HG02623 (cell line): ENCODE measurements around the gene AGTRAP.

Experiments
- ATAC-seq: cut with Tn5 transposase; IDR thresholded peaks from one replicate; pipeline ENCODE4 v1.9.1; 2021; ENCODE audit warnings: moderate library complexity; ENCODE audit not compliant: unreplicated experiment

The AGTRAP gene

DNA sequence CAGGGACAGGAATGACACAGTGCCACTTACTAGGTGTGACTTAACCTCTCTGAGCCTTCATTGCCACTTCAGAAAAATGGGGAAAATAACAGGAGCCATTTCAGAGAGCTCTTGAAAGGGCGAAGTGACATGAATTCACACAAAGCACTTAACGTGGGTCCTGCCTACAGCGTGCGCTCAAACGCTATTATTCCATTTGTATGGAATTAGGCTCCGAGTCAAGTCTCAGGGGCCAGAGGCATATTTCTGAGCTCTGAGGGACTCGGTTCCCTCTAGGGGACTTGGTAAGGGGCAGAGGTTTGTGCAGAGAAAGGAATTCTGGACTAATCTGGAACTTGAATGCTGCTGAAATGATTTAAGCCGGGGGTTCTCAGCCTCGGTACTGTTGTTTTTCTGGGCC is 30.3 kb upstream of the AGTRAP start:
- ATAC-seq, result no peak

DNA sequence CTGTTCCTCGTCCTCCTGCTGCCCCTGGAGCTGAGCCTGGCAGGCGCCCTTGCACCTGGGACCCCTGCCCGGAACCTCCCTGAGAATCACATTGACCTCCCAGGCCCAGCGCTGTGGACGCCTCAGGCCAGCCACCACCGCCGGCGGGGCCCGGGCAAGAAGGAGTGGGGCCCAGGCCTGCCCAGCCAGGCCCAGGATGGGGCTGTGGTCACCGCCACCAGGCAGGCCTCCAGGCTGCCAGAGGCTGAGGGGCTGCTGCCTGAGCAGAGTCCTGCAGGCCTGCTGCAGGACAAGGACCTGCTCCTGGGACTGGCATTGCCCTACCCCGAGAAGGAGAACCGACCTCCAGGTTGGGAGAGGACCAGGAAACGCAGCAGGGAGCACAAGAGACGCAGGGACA is 29.6 kb upstream of the AGTRAP start:
- ATAC-seq, result no peak

DNA sequence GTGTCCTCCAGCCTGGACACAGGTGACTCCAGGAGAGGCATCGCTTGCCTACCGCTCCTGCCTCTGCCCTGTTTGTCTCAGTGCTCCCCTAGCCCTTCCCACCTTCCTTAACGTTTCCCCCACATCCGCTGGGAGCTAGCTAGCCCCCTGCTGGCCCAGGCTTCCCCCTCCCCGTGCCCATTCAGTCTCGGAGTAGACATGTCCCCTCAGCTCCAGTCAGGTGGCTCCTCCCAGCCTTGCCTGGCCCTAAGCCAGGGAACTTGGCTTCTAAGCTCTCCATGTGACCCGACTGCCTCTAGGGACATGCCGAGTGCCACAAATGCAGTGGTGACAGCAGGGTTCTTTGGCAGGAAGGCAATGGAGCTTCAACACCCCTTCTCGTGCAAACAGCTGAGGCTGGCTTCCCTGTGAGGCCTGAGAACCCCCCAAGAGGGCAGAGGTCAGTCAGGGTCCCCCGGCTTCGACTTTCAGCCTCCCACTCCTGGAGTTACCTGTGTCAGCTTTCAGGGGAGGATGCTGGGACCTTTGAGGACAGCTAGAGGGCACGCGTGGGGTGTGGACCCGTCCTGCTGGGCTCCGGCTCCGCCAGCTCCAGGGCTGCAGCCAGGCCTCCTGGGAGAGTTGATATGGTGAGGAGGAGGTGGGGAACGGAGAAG is 28.2 kb upstream of the AGTRAP start:
- no peak for ATAC-seq

DNA sequence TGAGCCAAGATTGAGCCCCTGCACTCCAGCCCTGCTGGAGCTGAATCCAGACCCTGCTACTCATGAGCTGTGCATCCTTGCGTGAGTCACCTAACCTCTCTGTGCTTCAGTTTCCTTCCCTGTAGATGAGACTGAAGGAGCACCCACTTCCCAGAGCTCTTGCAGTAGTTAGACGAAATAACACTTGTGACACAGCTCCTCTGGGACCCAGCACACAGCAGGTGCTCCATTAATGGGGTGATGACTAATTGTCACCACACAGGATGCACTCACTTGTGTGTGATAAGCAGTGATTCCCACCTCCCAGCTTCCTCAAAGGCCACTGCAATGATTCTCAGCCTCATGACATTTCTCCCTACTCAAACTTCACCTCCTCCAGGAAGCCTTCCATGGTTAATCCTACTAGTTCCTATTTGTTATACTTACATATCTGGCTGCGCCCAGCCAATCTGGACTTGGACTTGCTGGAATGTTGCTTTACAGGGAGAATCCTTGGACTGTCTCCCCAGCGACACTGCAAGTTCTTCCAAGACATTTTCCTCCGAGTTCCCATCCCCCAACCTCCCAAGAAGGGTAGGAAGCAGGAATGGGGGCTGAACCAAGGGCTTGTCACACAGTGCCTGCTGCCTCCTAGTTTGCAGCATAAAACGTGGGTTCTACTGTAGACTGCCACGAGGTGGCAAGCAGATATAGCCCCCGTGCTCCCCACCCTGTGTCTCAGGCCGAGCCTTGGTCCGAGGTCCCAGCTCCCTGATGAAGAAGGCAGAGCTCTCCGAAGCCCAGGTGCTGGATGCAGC is 27.2 kb upstream of the AGTRAP start:
- ATAC-seq, result no peak

DNA sequence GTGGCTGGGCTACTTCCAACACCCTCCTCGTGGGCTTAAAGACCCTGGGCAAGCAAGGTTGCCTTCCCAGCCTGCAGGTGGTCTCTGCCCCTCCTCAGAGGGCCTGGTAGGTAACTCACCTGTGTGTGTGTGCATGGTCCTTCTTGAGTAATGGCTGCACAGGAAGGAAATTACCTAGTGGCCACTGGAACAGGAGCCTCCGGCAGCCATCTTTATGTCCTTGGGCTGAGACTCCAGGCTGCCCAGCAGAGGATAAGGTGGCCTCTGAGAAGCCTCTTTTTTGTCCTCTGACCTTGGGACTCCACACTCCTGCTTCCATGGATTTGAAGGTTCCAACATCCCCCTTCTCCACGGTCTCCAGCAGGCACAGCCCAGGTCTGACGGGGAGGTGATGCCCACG is 24.4 kb upstream of the AGTRAP start:
- no peak for ATAC-seq

DNA sequence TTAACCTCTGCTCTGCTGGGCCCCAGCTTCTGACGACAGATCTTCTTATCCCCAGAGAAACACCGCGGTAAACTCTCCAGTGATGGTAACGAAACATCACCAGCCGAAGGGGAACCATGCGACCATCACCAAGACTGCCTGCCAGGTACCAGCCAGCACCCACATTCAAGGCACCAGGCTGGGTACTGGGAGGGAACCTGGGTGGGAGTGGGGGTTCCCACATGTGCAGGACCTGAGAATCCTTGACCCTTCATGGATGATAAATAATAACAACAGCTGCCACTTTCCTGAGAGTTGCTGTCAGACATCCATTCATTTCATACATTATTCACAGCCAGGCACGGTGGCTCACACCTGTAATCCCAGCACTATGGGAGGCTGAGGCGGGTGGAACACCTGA is 23.7 kb upstream of the AGTRAP start:
- no peak for ATAC-seq

DNA sequence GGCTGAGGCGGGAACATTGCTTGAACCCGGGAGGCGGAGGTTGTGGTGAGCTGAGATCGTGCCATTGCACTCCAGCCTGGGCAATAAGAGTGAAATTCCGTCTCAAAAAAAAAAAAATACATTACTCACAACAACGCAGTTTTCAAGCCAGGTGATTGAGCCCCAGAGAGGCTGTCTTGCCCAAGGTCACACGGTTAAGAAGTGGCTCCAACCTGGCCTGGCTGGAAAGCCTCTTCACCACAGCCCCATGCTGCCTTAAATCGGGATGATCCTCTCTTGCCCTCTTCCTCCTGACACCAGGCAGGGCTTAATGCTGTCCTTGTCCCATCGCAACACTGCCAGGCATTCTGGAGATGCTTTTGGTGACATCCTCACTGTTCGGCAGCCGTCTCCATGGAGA is 22.8 kb upstream of the AGTRAP start:
- ATAC-seq, result no peak

DNA sequence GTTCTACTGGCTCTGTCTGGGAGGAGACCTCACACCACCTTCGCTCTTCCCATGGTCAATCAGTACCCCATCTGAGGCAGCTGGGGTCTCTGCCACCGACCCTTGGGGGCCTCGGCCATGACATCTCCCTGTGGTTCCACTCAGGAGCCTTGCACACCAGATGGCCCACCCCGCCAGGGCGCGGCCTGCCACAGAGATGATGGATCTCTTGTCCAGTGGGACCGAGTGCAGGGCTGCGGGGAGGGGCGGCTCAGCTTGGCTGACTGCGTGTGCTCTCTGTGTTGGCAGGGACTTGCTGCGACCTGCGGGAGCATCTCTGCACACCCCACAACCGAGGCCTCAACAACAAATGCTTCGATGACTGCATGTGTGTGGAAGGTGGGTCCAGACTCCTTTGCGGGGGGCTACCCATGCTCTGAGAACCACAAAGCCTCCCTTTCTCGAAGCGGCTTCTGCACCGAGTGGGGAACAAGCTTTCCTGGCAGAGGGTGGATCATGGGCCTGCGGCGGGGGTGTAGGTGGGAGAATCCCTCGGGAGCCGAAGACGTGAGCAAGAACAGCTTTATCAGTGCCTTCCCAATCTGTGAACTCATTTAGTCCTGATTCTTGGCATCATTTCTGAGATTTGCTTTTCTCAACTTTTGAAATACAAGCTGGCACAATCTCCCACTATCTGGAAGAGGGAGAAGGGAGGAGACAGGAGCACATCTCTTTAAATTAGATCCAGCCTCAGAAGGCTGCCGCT is 20.9 kb upstream of the AGTRAP start:
- no peak for ATAC-seq

DNA sequence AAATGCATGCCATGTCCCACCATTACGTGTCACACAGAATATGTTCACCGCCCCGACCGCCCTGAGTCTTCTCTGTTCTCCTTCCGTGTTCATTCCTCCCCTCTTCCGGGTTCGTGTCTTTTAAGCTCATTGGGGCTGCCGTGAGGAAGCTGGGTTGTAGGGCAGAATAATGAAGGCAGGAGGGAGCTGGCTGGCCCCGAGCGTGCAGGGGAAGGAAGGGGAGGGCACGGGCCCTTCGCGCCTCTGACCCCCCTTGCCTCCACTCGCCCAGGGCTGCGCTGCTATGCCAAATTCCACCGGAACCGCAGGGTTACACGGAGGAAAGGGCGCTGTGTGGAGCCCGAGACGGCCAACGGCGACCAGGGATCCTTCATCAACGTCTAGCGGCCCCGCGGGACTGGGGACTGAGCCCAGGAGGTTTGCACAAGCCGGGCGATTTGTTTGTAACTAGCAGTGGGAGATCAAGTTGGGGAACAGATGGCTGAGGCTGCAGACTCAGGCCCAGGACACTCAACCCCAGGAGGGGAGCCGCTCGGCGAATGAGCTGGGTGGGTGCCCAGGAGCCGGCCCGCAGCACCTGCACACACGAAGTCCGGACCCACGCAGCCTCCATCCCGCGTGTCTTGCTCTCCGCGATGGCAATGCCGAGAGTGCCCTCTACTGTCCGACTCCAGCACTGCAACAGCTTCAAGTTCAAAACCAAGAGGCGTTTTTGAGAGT is 16.5 kb upstream of the AGTRAP start:
- no peak for ATAC-seq

DNA sequence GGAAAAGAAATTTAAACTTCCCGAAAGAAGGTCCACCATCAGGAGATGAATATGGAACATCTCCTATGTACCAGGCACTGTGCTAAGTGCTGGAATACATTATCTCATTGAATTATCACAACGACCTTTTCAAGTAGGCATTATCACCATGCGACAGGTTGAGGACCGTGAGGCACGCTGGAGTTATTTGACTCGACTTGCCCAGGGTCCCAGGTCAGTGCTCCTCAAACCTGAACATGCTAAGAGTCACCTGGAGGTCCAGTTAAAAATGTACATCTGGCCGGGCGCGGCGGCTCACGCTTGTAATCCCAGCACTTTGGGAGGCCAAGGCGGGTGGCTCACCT is 15.9 kb upstream of the AGTRAP start:
- ATAC-seq, result no peak

DNA sequence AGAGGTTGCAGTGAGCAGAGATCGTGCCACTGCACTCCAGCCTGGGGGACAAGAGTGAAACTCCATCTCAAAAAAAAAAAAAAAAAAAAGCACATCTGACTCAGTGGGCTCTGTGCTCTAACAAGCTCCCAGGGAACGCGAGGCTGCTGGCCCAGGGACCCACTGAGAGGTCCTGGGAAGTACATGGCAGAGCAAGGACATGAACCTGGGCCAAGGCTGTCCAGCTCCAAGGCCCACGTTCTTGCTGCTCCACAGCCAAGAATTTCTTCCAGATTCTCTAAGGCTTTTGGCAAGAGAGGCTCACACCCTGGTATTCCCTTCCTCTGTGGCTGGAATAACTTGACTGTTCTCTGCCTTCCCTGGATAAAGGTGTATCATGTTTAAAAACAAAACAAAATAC is 15.4 kb upstream of the AGTRAP start:
- no peak for ATAC-seq

DNA sequence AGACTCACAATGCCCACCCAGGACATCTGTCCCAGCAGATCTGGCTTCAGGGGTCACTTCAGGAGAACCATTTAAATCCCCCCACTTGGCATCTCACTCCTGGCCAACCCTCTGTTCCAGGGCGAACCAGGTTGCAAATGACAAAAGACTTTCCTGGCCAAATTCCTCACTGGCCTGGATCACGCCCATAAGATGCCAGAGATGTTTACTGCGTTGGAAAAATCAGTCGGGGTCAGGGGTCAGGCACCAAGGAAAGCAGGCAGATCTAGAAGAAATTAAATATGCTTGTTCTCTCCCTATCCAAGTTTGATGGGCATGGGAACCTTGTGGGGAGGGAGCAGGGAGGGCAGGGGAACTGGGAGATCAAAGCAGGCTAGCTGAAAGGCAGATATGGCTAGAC is 14.6 kb upstream of the AGTRAP start:
- no peak for ATAC-seq

DNA sequence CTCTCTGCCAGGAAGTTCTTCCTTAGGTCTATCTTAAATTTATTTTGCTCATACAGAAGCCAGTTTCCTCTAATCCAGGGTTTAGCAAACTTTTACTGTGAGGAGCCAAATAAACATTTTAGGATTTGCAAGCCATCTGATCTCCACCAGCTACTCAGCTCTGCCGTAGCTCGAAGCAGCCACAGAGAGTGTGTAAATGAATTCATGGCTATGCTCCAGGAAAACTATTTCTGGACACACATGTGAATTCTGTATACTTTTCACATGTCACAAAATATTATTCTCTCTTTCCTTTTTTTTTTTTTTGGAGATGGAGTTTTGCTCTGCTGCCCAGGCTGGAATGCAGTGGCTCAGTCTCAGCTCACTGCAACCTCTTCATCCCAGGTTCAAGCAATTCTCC is 13.4 kb upstream of the AGTRAP start:
- no peak for ATAC-seq

DNA sequence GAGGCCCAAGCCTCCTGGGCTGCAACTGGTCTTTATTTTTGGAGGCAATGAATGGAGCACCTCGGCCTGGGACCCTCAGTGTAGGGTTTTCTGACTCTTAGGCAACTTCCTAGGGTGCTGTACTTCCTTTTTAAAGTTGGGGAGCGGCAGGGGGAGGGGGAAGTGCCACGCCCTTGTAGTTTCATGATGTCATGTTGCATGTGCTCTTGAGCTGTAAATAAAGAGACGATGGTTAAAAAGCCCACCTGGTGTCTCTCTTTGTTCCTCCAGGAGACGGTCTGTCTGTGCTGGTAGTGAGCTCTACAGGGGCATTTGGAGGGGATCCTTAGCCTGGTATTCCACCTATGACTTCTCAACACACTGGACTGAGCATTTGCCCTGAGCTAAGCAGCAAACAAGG is 10.3 kb upstream of the AGTRAP start:
- ATAC-seq, result no peak

DNA sequence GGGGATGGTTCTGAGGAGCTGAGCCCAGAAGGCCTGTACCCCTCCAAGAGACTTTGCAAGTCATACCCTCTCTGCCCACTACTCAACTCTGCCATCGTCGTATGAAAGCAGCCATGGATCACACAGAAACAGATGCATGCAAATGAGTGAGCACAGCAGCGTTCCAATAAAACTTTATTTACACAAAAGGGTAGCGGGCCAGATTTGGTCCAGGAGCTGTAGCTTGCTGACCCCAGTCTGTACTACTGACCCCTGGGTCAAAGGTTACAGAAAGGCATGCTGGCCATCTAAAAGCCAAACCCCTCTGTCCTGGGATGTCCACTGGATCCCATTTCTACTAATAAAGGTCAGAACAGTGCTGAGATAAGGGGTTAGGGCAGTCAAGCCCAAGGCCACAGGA is 8.8 kb upstream of the AGTRAP start:
- ATAC-seq, result no peak

DNA sequence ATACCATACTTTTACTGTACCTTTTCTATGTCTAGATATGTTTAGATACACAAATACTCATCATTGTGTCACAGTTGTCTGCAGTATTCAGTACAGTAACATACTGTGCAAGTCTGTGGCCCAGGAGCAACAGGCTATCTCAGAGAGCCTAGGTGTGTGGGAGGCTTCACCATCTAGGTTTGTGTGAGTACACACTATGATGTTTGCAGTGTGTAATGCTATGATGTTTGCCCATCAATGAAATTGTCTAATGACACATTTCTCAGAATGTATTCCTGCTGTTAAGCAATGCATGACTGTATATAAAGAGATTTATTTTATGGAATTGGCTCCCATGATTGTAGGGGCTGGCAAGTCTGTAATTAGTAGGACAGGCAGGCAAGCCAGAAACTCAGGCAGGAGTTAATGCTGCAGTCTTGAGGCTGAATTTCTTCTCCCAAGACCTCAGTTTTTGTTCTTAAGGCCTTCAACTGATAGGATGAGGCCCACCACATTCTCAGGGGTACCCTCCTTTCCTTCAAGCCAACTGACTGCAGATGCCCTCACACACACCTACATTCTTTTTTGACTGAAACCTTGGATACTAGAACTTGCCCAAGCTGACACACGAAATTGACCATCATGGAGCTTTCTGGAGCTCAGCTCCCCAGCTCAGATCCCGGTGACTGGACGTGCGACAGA is 7.7 kb upstream of the AGTRAP start:
- ATAC-seq, result no peak

DNA sequence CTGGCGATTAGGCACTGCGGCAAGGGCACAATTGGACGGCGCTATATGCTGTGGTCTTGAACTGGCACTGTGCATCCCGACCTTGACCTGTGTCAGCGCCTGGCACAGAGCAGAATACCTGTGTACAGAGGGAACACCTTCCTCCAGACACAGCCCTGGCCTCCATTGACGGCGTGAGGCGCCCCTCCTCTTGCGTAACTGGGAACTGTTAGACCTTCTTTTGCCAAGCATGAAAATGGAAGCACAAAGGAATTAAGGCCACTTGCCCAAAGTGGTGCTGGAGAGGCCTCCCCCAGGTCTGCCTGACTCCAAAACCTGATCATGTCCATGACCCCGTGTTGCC is 6.8 kb upstream of the AGTRAP start:
- no peak for ATAC-seq

DNA sequence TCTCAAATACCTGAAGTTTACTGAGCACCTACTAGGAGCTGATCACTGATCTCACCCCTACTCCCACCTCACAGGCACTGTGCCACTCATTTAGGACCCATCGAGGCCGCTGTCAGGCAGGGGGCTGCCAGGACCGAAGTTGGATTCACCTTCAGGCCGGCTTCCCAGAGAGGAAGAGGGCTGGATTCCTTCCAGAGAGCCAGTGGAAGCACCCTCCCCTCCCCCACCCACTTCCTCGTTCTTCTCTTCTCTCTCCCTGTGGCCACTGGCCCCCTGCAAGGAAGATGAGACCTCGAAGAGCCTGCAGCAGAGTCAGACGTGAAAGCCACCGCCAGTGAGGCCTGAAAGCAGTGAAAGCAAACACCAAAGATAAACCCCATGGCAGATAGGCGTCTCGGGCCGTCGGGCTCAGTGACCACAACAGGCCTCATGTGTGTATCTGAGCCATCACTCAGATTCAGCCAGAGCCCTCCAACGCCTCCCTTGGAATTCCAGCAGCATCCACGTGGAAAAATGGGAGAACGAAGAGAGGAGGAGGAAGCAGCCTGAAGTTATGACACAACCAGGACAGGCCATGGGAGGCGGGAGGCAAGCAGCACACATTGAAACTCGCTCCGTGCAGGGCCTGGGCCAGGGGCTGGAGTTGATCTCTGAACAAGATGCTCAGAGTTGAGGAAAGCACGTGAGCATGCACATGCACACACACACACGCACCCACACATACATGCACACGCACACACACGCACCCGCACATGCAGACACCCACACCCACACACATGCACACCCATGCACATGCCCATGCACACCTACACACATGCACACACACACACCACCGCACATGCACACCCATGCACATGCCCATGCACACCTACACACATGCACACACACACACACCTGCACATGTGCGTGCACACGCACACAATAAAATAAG is 6.2 kb upstream of the AGTRAP start:
- no peak for ATAC-seq

DNA sequence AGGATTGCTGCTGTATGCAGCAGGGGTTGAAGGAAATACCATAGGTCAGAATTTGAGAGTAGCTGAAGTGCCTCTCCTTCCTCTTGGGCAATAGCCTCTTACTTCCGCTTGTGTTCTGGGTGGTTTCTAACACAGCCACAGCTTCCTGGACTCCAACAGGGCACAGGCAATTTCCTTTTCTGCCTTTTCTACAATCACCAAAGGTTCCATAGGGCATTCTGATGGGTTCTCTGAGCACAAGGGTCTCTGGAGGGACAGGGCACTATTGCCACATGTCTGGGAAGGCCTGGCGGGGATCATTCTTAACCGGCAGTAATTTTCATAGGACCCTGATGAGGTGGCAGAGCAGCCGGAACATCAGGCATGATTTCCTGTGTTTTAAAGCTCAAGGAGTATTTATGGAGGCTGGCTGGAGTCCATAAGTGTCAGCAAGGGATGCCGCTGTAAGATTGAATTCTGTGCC is 5.5 kb upstream of the AGTRAP start:
- ATAC-seq, result no peak

DNA sequence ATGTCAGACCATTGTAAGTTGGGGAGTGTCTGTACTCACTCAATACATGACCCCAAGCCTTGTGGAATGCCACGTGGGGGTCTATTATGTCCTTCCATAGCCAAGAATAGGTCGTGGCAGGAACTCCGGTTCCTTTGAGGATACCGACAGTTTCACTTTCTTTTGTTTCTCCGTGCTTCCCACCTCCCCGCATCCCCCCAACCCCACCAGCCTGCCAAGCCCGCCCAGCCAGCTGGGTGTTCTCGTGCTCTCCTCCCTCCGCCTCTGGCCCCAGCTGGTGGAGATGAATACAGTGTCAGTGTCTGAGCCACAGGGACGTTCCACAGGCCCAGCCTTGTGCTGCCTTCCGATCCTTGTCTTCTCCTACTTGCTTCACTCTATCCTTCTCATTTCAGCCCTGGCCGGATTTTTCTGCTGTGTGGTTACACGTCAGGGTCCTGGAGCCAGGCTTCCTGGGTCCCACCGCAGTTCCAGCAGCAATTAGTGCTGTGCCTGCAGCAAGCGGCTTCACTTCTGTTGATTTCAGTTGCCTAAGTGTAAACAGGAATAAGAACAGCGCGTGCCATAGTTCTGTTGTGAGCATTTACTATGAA is 4.1 kb upstream of the AGTRAP start:
- no peak for ATAC-seq
